ENCODE results near the gene CTDSP2. TPM values are rescaled to one million over a fixed set of nuclear protein-coding genes. Genes with fewer than 3 reads are reported as not detected.

CTDSP2 gene
- total RNA-seq, 1 donor from 2014 or later: 71.2 TPM

- no peaks in the 10 kb centered on the region for H3K27me3 ChIP-seq (ENCODE audit: control insufficient read depth, insufficient read depth, low read length)
- TF ChIP-seq CTCF (IDR thresholded peaks at IDR 0.05; ENCODE audit: insufficient read depth, low read length, poor library complexity, severe bottlenecking): no peak
- peaks cover 1% of the 10 kb centered on the region for H3K36me3 ChIP-seq (ENCODE audit: control insufficient read depth, insufficient read depth, low read length)
- DNase-seq (ENCODE audit: low read depth): no peak
- no peak overlapping the region for H3K4me3 ChIP-seq (ENCODE audit: low read depth, low read length)
Measured at GRCh38 chr12:57811028-57811755, 35.3 kb downstream of the CTDSP2 start.

- TF ChIP-seq CTCF (IDR thresholded peaks at IDR 0.05; ENCODE audit: insufficient read depth, low read length, poor library complexity, severe bottlenecking): no peak
- Histone ChIP-seq H3K4me3 (ENCODE audit: low read depth, low read length) (no peak overlapping the region), H3K36me3 (ENCODE audit: control insufficient read depth, insufficient read depth, low read length) (peaks cover 1% of the 10 kb centered on the region), H3K27me3 (ENCODE audit: control insufficient read depth, insufficient read depth, low read length) (no peaks in the 10 kb centered on the region)
- DNase-seq (ENCODE audit: low read depth): peak; percentile 44
Measured at GRCh38 chr12:57810450-57810849, 36.1 kb downstream of the CTDSP2 start.

GRCh38 chr12:57809425-57809824 is 37.1 kb downstream of the CTDSP2 start:
- Histone ChIP-seq H3K4me3 (ENCODE audit: low read depth, low read length) (no peak overlapping the region), H3K27me3 (ENCODE audit: control insufficient read depth, insufficient read depth, low read length) (no peaks in the 10 kb centered on the region), H3K36me3 (ENCODE audit: control insufficient read depth, insufficient read depth, low read length) (peaks cover 1% of the 10 kb centered on the region)
- TF ChIP-seq CTCF (IDR thresholded peaks at IDR 0.05; ENCODE audit: insufficient read depth, low read length, poor library complexity, severe bottlenecking): no peak
- no peak for DNase-seq (ENCODE audit: low read depth)

GRCh38 chr12:57808351-57808750 is 38.2 kb downstream of the CTDSP2 start:
- no peak overlapping the region for H3K4me3 ChIP-seq (ENCODE audit: low read depth, low read length)
- no peak for TF ChIP-seq CTCF (IDR thresholded peaks at IDR 0.05; ENCODE audit: insufficient read depth, low read length, poor library complexity, severe bottlenecking)
- H3K36me3 ChIP-seq (ENCODE audit: control insufficient read depth, insufficient read depth, low read length): peaks cover 1% of the 10 kb centered on the region
- no peaks in the 10 kb centered on the region for H3K27me3 ChIP-seq (ENCODE audit: control insufficient read depth, insufficient read depth, low read length)
- DNase-seq (ENCODE audit: low read depth): no peak

- DNase-seq (ENCODE audit: low read depth): no peak
Measured at GRCh38 chr12:57807285-57807684, 39.2 kb downstream of the CTDSP2 start.

More at GRCh38 chr12:57807285-57807684, 39.2 kb downstream of the CTDSP2 start:
- TF ChIP-seq CTCF (IDR thresholded peaks at IDR 0.05; ENCODE audit: insufficient read depth, low read length, poor library complexity, severe bottlenecking): no peak
- Histone ChIP-seq H3K36me3 (ENCODE audit: control insufficient read depth, insufficient read depth, low read length) (peaks cover 1% of the 10 kb centered on the region), H3K27me3 (ENCODE audit: control insufficient read depth, insufficient read depth, low read length) (no peaks in the 10 kb centered on the region), H3K4me3 (ENCODE audit: low read depth, low read length) (no peak overlapping the region)

All from kidney epithelial cell (primary cell).